Measurements from ENCODE around the gene CMKLR1.

GRCh38 chr12:108295641-108296040 is 43.5 kb downstream of the CMKLR1 start:
- TF ChIP-seq CTCF (IDR thresholded peaks at IDR 0.05; ENCODE audit: low read length) (no peak), EZH2 (optimal IDR thresholded peaks at IDR 0.05; ENCODE audit: low read depth, low read length) (no peak)

All from MM.1S (cell line).